Stomach (tissue), 4 donors: ENCODE data around the gene SPATS1.

Experiments used
- CTCF ChIP-seq, 7 experiments: fragments of 450-650 bp in 4 of 7; fragments of 200-600 bp in 3 of 7; sonication (generic) in 3 of 7; IDR thresholded peaks; one replicate each; pipeline ENCODE4 v1.5.1; 2016 to 2019; ENCODE audit warnings: antibody characterized with exemption in 7 of 7, control low read depth in 2 of 7, mild to moderate bottlenecking in 1 of 7
- EP300 ChIP-seq: sonication (generic); formaldehyde crosslinking; IDR thresholded peaks from one replicate; pipeline ENCODE4 v1.6.1; 2017; ENCODE audit warnings: antibody characterized with exemption
- POLR2A ChIP-seq, 4 donors: fragments of 450-650 bp; IDR thresholded peaks; one replicate each; pipeline ENCODE4 v1.6.1; 2016; ENCODE audit warnings: antibody characterized with exemption in 4 of 4, control low read depth in 2 of 4, mild to moderate bottlenecking in 1 of 4, moderate library complexity in 1 of 4
- POLR2AphosphoS5 ChIP-seq, 3 donors: sonication (generic); formaldehyde crosslinking; IDR thresholded peaks; one replicate each; pipeline ENCODE4 v1.6.1; 2016; ENCODE audit warnings: antibody characterized with exemption in 3 of 3

GRCh38 chr6:44333273-44333919 lies 9.1 kb upstream of the SPATS1 start:
- no peak for TF ChIP-seq CTCF (IDR thresholded peaks at IDR 0.05)
- no peak for TF ChIP-seq EP300
- no peak for TF ChIP-seq POLR2A (IDR thresholded peaks at IDR 0.05)
- TF ChIP-seq POLR2AphosphoS5 (IDR thresholded peaks at IDR 0.05) = no peak
